AG04449 (cell line): Measurements from ENCODE around the gene PRMT3.
A peak's percentile ranks its signal among the peaks of the same experiment; 100 is the strongest.
"Not testable (repeated sequence)": the region's sequence is repeated elsewhere in the genome, so short reads cannot be mapped to it uniquely, and the experiment has no call there.

Experiments used
- CTCF ChIA-PET: fragments of 350-600 bp; formaldehyde crosslinking; extraction: SDS; loops from one replicate; lab custom pipeline; 2021; ENCODE audit warnings: antibody characterized with exemption; lab: Yijun Ruan, JAX
- POLR2A ChIA-PET: fragments of 400-600, 350-600 bp; formaldehyde crosslinking; extraction: SDS; loops from one replicate; lab custom pipeline; 2020; ENCODE audit warnings: antibody characterized with exemption, inconsistent platforms; lab: Yijun Ruan, JAX
- DNase-seq: peaks from one replicate; pipeline ENCODE4 v3.0.0-alpha.2; 2010; ENCODE audit warnings: low read depth, low spot score
- H3K4me3 ChIP-seq: 2 replicates; pipeline ENCODE4 v1.5.1; 2011; ENCODE audit warnings: low read depth, mild to moderate bottlenecking, control low read depth, low read length
- CTCF ChIP-seq: IDR thresholded peaks from one replicate; pipeline ENCODE4 v1.5.1; 2011; ENCODE audit warnings: mild to moderate bottlenecking, moderate library complexity, low read length, control low read depth, inconsistent platforms; ENCODE audit not compliant: insufficient read depth; ENCODE audit errors: missing control alignments

The PRMT3 gene

GRCh38 chr11:20363500-20364340 is 23.8 kb upstream of the PRMT3 start, which contains the start of gene HTATIP2:
HTATIP2 (plus strand) TSS chr11:20363714; CDS start chr11:20364238, 524 bp downstream.
- DNase-seq, result no peak
- peak within 1 kb of the TSS; percentile 63 for H3K4me3 ChIP-seq
- POLR2A ChIA-PET, result interaction anchor here (1.2 kb wide), 1 partner anchor 10 kb away, joined by 3 read pairs; no protein-coding TSS in a partner anchor
- no peak for TF ChIP-seq CTCF
- CTCF ChIA-PET, result interaction anchor here (0.9 to 8.3 kb wide), 5 partner anchors 9 to 236 kb away, joined by 3 to 80 read pairs (median 7); no protein-coding TSS in a partner anchor

- no peak for DNase-seq
- ChIA-PET CTCF (interaction anchor here (0.9 to 8.3 kb wide), 5 partner anchors 8 to 236 kb away, joined by 3 to 80 read pairs (median 7); no protein-coding TSS in a partner anchor), POLR2A (interaction anchor here (1.2 kb wide), 1 partner anchor 11 kb away, joined by 3 read pairs; no protein-coding TSS in a partner anchor)
- no peak for TF ChIP-seq CTCF
- peak overlapping the region; percentile 63 for H3K4me3 ChIP-seq
Observed at GRCh38 chr11:20364341-20364792, 23.1 kb upstream of the PRMT3 start.

GRCh38 chr11:20365465-20365864 is 22.1 kb upstream of the PRMT3 start:
- DNase-seq, POLR2A ChIA-PET, H3K4me3 ChIP-seq: not testable (repeated sequence)
- CTCF ChIA-PET, result interaction anchor here (1.2 to 8.3 kb wide), 2 partner anchors 12 to 234 kb away, joined by 4 to 80 read pairs; no protein-coding TSS in a partner anchor

- ChIA-PET CTCF (interaction anchor here (0.8 to 8.3 kb wide), 7 partner anchors 9 to 464 kb away, joined by 3 to 80 read pairs (median 3); no protein-coding TSS in a partner anchor), POLR2A (no interaction called here)
- peak; percentile 65 for DNase-seq
- no peak overlapping the region for H3K4me3 ChIP-seq
- no peak for TF ChIP-seq CTCF
Observed at GRCh38 chr11:20367313-20367948, 20.1 kb upstream of the PRMT3 start.

- ChIA-PET CTCF (interaction anchor here (0.8 to 8.3 kb wide), 5 partner anchors 10 to 240 kb away, joined by 3 to 80 read pairs (median 3); no protein-coding TSS in a partner anchor), POLR2A (interaction anchor here (0.7 kb wide), 1 partner anchor 454 kb away, joined by 3 read pairs; no protein-coding TSS in a partner anchor)
- no peak for DNase-seq
Observed at GRCh38 chr11:20368438-20368837, 19.1 kb upstream of the PRMT3 start.

More at GRCh38 chr11:20368438-20368837, 19.1 kb upstream of the PRMT3 start:
- H3K4me3 ChIP-seq, result no peak overlapping the region
- TF ChIP-seq CTCF, result no peak
